DMS153 treated with DMSO at 0.1 percent for 48 hours (cell line): ENCODE measurements around the gene SLC4A3.
A peak's percentile ranks its signal among the peaks of the same experiment; 100 is the strongest.

Experiments used
- DNase-seq: peaks from one replicate; lab custom pipeline; 2025; ENCODE audit not compliant: unreplicated experiment; lab: John Stamatoyannopoulos, UW

SLC4A3 gene, protein sequence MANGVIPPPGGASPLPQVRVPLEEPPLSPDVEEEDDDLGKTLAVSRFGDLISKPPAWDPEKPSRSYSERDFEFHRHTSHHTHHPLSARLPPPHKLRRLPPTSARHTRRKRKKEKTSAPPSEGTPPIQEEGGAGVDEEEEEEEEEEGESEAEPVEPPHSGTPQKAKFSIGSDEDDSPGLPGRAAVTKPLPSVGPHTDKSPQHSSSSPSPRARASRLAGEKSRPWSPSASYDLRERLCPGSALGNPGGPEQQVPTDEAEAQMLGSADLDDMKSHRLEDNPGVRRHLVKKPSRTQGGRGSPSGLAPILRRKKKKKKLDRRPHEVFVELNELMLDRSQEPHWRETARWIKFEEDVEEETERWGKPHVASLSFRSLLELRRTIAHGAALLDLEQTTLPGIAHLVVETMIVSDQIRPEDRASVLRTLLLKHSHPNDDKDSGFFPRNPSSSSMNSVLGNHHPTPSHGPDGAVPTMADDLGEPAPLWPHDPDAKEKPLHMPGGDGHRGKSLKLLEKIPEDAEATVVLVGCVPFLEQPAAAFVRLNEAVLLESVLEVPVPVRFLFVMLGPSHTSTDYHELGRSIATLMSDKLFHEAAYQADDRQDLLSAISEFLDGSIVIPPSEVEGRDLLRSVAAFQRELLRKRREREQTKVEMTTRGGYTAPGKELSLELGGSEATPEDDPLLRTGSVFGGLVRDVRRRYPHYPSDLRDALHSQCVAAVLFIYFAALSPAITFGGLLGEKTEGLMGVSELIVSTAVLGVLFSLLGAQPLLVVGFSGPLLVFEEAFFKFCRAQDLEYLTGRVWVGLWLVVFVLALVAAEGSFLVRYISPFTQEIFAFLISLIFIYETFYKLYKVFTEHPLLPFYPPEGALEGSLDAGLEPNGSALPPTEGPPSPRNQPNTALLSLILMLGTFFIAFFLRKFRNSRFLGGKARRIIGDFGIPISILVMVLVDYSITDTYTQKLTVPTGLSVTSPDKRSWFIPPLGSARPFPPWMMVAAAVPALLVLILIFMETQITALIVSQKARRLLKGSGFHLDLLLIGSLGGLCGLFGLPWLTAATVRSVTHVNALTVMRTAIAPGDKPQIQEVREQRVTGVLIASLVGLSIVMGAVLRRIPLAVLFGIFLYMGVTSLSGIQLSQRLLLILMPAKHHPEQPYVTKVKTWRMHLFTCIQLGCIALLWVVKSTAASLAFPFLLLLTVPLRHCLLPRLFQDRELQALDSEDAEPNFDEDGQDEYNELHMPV

DNA sequence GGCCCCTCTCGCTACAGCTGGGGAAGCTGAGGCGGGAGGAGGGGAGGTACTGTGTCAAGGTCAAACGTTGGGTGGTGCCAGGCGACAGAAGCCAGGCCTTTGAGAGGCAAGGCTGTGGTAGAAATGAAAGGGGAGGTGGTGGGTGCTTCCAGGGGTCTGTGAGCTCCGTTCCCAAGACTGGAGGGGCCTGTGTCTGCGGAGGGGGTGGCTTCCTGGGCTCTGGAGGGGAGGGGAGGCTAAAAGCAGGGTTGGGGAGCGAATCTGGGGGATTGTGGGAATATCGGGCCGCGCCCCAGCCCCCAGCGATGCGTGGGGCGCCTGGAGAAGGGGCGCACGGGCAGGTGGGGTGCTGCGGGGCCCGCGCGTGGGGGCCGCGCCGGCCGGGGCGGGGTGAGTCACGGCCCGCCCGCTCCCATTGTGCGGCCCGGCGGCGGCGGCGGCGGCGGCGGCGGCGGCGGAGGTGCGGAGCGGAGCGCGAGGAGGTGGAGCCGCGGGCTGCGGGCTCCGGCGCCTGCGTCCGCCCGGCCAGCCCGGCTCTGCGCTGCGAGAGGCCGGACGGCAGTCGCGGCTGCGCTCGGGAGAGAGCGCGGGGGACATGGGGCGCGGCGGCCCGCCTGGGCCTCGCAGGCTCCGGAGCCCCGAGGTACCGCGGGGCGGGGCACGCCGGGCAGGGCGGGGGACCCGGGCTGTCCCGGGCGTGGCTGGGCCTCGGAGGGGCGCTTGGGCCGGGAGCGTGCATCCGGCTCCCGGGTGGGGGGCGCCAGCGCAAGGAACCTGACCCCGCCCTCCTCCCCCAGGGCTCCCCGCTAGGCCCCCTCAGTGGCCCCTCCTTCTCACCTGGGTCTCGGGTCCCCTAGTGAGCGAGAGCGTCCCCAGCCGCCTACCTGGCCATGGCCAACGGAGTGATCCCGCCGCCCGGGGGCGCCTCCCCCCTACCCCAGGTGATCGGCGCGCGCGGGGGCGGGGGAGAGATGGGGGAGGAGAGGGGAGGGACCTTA is at the start of gene SLC4A3:
Gene SLC4A3 (plus strand): TSS at position 528 of the 998 bp plus-strand sequence. CDS start 363 bp downstream, at position 891.
- no peak for DNase-seq

DNA sequence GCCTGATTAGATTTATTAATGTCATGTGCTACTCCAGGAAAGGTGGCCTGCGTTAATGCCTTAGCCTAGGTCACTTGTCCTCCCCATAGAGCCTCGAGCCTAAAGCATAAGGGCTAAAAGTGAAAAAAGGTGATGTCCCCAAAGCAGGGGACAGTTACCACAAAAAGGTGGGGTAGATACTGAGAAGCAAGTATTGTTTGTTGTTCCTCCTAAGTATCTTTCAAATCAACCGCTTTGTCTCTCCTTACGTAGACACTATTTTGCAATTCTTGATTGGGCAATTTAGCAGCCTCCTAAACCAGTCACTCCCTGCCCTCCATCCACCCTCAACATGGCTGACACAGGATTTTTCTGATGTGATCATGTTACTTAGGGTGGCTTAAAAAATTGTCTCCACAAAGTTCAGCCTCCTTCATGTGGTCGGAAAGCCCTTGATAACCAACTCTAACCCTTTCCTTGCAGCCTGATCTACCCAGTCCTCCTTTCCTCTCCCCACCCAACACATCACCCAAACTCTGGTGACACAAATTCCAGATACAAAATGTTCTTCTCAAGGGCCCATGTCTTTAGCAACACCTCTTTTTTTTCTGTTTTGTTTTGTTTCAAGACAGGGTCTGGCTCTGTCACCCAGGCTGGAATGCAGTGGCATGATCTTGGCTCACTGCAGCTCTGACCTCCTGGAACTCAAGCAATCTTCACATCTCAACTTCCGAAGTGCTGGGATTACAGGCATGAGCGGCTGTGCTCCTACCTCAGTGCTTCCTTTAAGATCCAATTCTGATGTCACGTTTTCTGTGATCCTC is 48.4 kb upstream of the SLC4A3 start:
- DNase-seq: no peak

DNA sequence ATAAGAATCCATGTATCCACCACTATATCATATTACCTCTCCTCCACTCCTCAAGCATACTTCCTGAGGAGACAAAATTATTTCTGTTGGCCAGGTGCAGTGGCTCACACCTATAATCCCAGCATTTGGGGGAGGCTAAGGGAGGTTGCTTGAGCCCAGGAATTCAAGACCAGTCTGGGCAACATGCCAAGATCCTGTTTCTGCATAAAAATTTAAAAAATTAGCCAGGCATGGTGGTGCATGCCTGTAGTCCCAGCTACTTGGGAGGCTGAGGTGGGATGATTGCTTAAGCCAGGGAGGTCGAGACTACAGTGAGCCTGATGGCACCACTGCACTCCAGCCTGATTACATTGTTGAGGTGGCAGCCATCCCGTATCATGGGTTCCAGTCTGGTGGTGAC is 46.1 kb upstream of the SLC4A3 start:
- DNase-seq: no peak

DNA sequence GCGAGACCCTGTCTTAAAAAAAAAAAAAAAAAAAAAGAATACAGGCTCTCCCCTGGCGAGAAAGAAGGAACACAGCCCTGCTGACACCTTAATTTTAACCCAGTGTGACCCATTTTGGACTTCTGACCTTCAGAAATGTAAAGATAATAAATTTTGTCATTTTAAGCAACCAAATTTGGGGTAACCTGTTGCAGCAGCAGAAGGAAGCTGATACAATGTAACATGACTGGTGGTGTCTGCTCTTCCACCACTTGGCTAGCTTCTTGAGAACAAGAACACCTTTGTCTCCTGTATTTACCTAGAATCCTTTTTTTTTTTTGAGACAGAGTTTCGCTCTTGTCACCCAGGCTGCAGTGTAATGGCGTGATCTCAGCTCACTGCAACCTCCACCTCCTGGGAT is 36.3 kb upstream of the SLC4A3 start:
- no peak for DNase-seq

DNA sequence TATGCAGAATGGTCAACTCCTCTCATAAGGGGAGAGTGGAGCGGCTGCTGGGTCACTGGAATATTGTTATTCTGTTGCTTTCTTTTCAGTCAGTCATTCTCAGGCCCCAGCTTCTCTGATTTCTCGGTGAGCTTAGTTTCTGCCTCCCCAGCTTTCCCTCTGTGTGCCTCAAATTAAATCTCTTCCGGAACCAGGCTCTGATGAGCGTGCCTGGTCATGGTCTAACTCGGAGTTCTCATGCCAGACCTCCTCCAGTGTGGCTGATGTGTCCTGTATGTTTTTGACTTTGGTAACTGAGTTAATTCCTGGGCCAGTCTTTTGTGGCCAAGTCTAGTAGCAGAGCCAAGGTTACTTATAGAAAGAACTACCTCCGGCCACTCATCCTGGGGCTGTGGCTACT is 34.7 kb upstream of the SLC4A3 start:
- DNase-seq: no peak

DNA sequence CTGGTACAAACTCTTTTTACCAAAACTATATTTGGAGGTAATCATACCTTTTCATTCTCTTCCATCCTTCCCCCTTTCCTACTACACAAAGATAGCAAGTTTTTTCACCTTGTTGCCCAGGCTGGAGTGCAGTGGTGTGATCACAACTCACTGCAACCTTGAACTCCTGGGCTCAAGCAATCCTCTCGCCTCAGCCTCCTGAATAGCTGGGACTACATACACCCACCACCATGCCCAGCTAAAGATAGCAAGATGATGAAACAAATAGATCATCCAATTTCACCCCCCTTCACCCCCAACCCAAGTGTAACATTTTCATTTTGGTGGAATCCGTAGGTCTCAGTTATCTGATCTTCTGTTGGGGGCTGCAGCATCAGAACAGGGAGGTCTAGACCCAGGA is 34.3 kb upstream of the SLC4A3 start:
- no peak for DNase-seq

DNA sequence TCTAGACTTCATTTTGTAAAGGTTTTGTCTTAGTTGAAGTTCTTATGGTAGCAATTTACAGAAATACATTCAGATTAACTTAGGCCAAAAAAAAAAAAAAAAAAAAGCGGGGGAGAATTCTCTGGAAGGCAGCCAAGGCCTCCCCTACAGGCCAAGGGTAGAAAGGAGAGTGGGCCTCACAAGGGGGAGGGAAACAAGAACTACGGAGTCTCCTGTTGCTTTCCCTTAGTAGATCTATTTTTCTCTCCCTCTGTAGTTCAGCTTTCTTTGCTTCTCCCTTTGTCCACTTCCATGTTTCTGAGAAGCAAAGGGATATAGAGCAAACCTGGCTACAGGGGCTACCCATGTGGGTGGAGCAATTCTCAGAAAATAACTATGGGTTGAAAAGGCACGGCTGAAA is 32.2 kb upstream of the SLC4A3 start:
- no peak for DNase-seq

DNA sequence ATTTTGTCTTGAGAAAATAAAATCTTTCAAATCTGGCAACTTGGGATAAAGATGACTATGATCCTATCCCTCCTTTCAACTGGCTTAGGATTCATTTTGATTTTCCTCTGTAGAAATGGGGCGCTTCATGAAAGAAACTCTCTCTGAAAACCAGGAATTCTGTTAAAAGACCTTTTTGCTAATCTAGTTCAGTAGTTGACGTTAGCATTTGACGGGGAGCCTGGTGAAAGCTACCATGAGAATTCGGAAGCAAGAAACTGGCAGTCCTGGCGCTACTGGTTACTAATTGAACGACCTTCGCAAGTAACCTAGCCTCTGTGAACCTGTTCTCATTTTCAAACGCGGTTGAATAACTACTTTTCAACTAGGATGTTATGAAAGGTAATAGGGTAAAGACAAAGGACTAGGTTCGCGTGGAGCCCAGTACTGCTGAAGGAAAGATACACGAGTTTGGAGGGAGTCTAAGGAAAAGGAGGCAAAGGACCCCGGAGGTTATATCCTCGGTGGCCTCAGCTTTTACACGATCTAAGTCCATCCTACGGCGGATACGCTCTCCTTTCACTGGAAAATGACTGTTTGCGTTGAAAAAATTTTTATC is 30.4 kb upstream of the SLC4A3 start:
- no peak for DNase-seq

DNA sequence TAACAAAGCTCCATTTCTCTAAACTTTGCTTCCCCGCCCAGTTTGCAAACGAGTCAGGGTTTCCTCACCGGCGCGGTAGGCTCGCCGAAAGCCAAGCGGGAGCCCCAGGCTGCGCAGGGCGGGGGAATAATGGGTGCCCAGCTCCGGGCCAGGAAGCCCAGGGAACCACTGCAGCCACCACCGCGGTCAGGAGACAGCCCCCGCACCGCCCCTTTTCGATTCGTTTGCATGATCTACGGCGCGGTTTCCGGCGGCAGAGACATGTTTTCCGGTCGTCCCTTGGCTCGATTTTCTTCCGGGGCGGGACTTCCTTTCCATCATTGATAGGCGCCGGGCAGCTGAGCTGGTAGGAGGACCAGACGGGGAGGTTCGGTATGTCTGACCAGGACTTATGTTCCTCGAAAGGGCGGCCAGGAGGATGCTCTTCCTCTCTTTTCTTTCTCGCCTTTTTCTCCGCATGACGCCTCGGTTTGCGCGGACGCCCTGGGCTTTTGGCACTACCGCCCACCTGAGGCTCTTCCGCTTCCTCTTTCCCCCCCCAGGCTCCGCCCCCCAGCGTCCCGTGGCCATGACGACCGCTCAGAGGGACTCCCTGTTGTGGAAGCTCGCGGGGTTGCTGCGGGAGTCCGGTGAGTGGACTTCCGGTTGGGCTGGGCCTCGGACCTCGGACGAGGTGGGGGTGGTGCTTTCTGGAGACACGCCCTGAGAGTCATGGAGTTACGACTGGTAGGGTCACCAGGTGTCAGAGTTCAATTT is 29.7 kb upstream of the SLC4A3 start, which contains the start of gene STK11IP:
Gene STK11IP (plus strand): TSS at position 306 of the 756 bp plus-strand sequence. CDS start 263 bp downstream, at position 569.
- DNase-seq: peak; percentile 90

DNA sequence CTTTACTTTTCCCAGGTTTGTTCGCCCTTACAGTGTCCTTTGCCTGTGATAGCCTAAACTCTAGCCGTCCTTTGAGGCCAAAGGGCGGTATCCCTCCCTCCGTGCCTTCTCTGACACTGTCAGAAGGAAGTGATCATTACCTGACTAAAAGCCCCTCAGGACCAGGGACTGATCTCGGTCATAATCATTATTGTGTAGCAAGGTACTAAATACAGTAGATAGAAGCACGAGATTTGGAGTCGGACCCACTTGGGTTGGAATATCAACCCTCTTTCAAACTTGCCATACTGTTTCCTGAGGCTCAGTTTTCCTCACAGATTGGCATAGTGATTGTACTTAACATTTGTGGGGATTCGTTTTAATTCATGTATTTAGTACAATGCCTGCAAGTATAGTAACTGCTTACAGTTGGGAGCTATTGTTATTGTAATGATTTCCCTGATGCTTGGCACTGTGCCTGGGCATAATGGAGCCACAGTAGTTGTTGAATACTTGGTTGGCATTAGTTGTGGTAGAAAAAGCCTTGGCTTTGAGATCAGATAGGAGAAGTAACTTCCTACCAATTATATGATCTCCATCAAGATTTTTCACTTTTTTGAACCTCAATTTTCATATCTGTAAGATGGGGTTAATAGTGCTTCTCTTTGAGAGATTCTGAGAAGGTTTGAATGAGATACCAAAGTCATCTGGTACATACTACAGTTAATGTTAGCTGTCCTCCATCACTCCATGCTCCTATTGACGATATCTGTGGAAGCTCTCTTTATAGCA is 28.9 kb upstream of the SLC4A3 start:
- DNase-seq: peak; percentile 2

DNA sequence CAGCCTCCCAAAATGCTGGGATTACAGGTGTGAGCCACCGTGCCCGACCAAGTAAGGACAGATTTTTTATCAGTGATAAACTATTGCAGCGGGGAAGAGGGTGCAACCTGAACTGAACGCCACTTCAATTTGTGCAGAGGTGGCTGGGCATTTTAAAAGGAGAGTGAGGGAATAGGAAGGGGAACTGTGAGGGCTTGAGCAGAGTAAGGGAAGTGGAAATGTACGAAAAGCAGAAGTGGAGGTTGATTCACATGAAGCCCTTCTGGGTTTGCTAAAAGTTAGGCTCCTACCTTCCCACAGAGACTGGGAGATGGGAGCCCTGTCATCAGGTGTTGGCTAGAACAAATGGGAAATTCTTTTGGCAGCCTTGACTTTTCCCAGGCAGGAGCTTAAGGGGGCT is 23.7 kb upstream of the SLC4A3 start:
- no peak for DNase-seq

DNA sequence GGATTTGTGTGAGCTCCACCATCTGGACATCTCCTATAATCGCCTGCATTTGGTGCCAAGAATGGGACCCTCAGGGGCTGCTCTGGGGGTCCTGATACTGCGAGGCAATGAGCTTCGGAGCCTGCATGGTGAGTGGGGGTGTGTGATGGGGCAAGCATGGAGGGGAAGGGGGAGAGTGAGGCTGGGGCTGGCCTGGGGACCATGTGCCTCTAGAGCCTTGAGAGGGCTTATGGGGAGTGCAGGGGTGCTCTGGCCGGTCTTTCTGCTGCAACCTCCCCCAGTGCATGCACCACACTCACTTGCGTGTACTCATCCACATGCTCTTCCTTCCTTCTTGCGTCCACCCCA is 21.8 kb upstream of the SLC4A3 start:
- no peak for DNase-seq

DNA sequence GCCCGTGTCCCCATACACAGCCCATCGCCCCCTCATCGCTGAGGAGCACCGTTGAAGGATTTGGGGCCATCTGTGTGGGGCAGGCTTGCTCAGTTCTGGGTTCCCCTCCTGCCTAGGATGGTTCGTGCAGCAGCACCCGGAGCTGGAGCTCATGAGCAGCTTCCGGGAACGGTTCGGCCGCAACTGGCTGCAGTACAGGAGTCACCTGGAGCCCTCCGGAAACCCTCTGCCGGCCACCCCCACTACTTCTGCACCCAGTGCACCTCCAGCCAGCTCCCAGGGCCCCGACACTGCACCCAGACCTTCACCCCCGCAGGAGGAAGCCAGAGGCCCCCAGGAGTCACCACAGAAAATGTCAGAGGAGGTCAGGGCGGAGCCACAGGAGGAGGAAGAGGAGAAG is 19.5 kb upstream of the SLC4A3 start:
- no peak for DNase-seq

DNA sequence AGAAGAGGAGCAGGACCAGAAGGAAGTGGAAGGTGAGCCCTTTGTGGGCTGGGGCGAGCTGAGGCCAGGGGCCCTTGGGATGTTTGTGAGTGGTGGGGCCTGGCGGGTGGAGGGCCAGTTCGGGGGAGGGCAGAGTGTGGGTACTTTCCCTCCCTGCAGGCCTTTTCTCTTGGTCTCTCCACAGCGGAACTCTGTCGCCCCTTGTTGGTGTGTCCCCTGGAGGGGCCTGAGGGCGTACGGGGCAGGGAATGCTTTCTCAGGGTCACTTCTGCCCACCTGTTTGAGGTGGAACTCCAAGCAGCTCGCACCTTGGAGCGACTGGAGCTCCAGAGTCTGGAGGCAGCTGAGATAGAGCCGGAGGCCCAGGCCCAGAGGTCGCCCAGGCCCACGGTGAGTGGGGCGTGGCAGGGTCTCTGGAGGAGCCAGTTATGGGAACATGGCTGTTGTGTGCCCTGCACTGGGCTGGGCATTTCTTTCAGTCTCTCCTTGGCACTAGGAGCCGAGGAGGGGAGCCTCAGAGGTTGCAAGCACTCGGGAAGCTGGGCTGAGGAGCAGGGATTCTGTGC is 18.9 kb upstream of the SLC4A3 start:
- no peak for DNase-seq

DNA sequence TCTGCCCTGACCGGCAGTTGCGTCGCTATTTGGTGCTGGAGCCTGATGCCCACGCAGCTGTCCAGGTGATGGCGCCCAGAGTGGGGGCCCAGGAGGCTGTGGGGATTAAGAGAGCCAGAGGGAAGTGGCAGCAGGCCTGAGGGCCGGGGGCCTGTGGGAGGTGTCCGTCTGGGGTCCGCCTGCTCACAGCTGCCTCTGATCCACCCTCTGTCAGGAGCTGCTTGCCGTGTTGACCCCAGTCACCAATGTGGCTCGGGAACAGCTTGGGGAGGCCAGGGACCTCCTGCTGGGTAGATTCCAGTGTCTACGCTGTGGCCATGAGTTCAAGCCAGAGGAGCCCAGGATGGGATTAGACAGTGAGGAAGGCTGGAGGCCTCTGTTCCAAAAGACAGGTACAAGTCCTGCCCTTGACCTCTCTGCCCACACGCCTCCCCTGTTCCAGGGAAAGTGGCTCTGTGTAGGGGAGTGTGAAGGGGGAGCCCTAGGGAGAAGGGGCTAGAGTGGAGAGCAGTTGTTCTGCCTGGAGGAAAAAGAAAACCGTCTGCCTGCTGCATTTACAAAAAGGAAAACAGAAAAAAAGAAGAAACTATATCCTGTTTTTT is 18.2 kb upstream of the SLC4A3 start:
- no peak for DNase-seq

DNA sequence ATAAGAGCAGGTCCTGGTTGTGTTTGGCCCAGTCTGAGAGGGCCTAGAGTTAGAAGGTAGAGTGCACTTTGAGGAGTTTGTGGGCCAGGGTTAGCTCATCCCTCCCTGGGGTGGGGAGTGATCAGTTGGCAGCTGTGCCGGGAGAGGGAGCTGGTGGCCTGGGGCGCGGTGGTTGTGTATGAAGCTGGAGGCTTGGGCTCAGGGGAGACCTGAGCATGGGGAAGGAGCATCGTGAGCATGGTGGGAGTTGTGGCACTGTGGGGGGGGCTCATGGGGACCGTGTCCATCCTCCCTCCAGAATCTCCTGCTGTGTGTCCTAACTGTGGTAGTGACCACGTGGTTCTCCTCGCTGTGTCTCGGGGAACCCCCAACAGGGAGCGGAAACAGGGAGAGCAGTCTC is 16.1 kb upstream of the SLC4A3 start:
- DNase-seq: no peak
